AG10803 (cell line): ENCODE results near the gene DLK2.
"Not testable (repeated sequence)": the region's sequence is repeated elsewhere in the genome, so short reads cannot be mapped to it uniquely, and the experiment has no call there.

Source experiments
- DNase-seq: peaks from one replicate; pipeline ENCODE4 v3.0.0; 2010; ENCODE audit warnings: low read depth
- H3K4me3 ChIP-seq: 2 replicates; pipeline ENCODE4 v1.5.1; 2011; ENCODE audit warnings: mild to moderate bottlenecking, low read length, control low read depth
- CTCF ChIP-seq: conservative IDR thresholded peaks from 2 replicates; pipeline ENCODE4 v1.5.1; 2011; ENCODE audit warnings: mild to moderate bottlenecking, low read length, control low read depth, inconsistent platforms

Gene DLK2

GRCh38 chr6:43455531-43456428, at the start of gene DLK2:
TSS of gene DLK2 (minus strand) at chr6:43455548. CDS start at chr6:43454825, 723 bp downstream.
- TF ChIP-seq CTCF, result no peak
- DNase-seq, result no peak
- peak within 1 kb of the TSS; percentile 55 for H3K4me3 ChIP-seq

- no peak overlapping the region for H3K4me3 ChIP-seq
- no peak for DNase-seq
- no peak for TF ChIP-seq CTCF
These were observed 48.1 kb upstream of the DLK2 start for GRCh38 chr6:43503443-43503842.

- TF ChIP-seq CTCF, result no peak
- H3K4me3 ChIP-seq, result no peak overlapping the region
- DNase-seq, result no peak
These were observed 47.3 kb upstream of the DLK2 start for GRCh38 chr6:43502666-43503065.

GRCh38 chr6:43500921-43501320, 45.6 kb upstream of the DLK2 start:
- H3K4me3 ChIP-seq, result no peak overlapping the region
- TF ChIP-seq CTCF, result no peak
- DNase-seq, result no peak

GRCh38 chr6:43499028-43499815, 43.9 kb upstream of the DLK2 start:
- no peak for TF ChIP-seq CTCF
- no peak overlapping the region for H3K4me3 ChIP-seq
- DNase-seq, result no peak

GRCh38 chr6:43498291-43498690, 42.9 kb upstream of the DLK2 start:
- DNase-seq, result not testable (repeated sequence)

GRCh38 chr6:43497689-43498088, 42.3 kb upstream of the DLK2 start:
- TF ChIP-seq CTCF, result no peak
- no peak for DNase-seq
- no peak overlapping the region for H3K4me3 ChIP-seq

More at GRCh38 chr6:43498291-43498690, 42.9 kb upstream of the DLK2 start:
- H3K4me3 ChIP-seq, result not testable (repeated sequence)
